ENCODE data around the gene ZNF17. TPM values are rescaled to one million over a fixed set of nuclear protein-coding genes. Genes with fewer than 3 reads are reported as not detected.
A peak's percentile ranks its signal among the peaks of the same experiment; 100 is the strongest.

Gene ZNF17
- total RNA-seq, 4 donors from 2014 or later = 5.8 to 12.5 (median 9.3) TPM

- ATAC-seq (ENCODE audit: low FRiP score) = no peak
- no peak for TF ChIP-seq CTCF (IDR thresholded peaks at IDR 0.05)
- DNase-seq (ENCODE audit: low spot score) = no peak
Measured at GRCh38 chr19:57395710-57396109, 15.3 kb upstream of the ZNF17 start.

- no peak for ATAC-seq (ENCODE audit: low FRiP score)
- TF ChIP-seq CTCF (IDR thresholded peaks at IDR 0.05) = no peak
- no peak for DNase-seq (ENCODE audit: low spot score)
Measured at GRCh38 chr19:57398868-57399267, 12.1 kb upstream of the ZNF17 start.

GRCh38 chr19:57403737-57404563, 7.0 kb upstream of the ZNF17 start:
- TF ChIP-seq CTCF (IDR thresholded peaks at IDR 0.05) = no peak
- ATAC-seq (ENCODE audit: low FRiP score) (no peak), DNase-seq (ENCODE audit: low spot score) (no peak)

- DNase-seq (ENCODE audit: low spot score) = peak; percentile 25
- peak; percentile 57 for ATAC-seq (ENCODE audit: low FRiP score)
- no peak for TF ChIP-seq CTCF (IDR thresholded peaks at IDR 0.05)
Measured at GRCh38 chr19:57406516-57407123, 4.3 kb upstream of the ZNF17 start.

- no peak for TF ChIP-seq CTCF (IDR thresholded peaks at IDR 0.05)
- ATAC-seq (ENCODE audit: low FRiP score) = no peak
- DNase-seq (ENCODE audit: low spot score) = no peak
Measured at GRCh38 chr19:57419439-57419838, 8.5 kb downstream of the ZNF17 start.

- DNase-seq (ENCODE audit: low spot score) (no peak), ATAC-seq (ENCODE audit: low FRiP score) (no peak)
Measured at GRCh38 chr19:57421037-57421436, 10.1 kb downstream of the ZNF17 start.

More at GRCh38 chr19:57421037-57421436, 10.1 kb downstream of the ZNF17 start:
- TF ChIP-seq CTCF (IDR thresholded peaks at IDR 0.05) = no peak
